Uterus (tissue), 4 donors: ENCODE results near the gene IL6. TPM values are rescaled to one million over a fixed set of nuclear protein-coding genes. Genes with fewer than 3 reads are reported as not detected.

ENCODE experiments used
- DNase-seq, 2 donors: peaks; one replicate each; pipeline ENCODE4 v3.0.0-alpha.2; 2019 to 2020
- H3K27ac ChIP-seq, 2 donors: fragments of 200-600 bp; sonication (generic); 1 replicate in 1 of 2; 2 replicates in 1 of 2; pipeline ENCODE4 v1.5.1; 2016 to 2018
- H3K27me3 ChIP-seq, 2 donors: fragments of 200-600 bp; sonication (generic); one replicate each; pipeline ENCODE4 v1.5.1; 2018 to 2019; ENCODE audit warnings: control low read depth in 1 of 2
- H3K36me3 ChIP-seq, 2 donors: fragments of 200-600 bp; sonication (generic); one replicate each; pipeline ENCODE4 v1.5.1; 2019; ENCODE audit warnings: control low read depth in 1 of 2
- H3K4me1 ChIP-seq, 2 donors: fragments of 200-600 bp; sonication (generic); one replicate each; pipeline ENCODE4 v1.5.1; 2018 to 2019; ENCODE audit warnings: control low read depth in 1 of 2
- H3K4me3 ChIP-seq, 2 donors: fragments of 200-600 bp; sonication (generic); 1 replicate in 1 of 2; 2 replicates in 1 of 2; pipeline ENCODE4 v1.5.1; 2018 to 2019; ENCODE audit warnings: mild to moderate bottlenecking in 1 of 2
- H3K9me3 ChIP-seq, 2 donors: fragments of 200-600 bp; sonication (generic); one replicate each; pipeline ENCODE4 v1.5.1; 2019; ENCODE audit warnings: control low read depth in 1 of 2
- POLR2A ChIP-seq, 2 donors: fragments of 450-650 bp; IDR thresholded peaks; one replicate each; pipeline ENCODE4 v1.6.1; 2016; ENCODE audit warnings: antibody characterized with exemption in 2 of 2, mild to moderate bottlenecking in 1 of 2, moderate library complexity in 1 of 2
- intact Hi-C: fragments of 100-400 bp; cut with DNase I; formaldehyde crosslinking; loops from one replicate; pipeline ENCODE4 v1.15.1; 2023; ENCODE audit warnings: low total_unique reads
- total RNA-seq, 4 donors: library from RNA; depleted of rRNA in 3 of 4; stranded (reverse); fragments of >200 nt in 3 of 4; gene quantifications; one replicate each; pipeline versions ENCODE4 v1.1.0 to v1.2.4, GENCODE V29; 2014 to 2023
- TF ChIP-seq, protein P1 (sequence below), 4 experiments: fragments of 200-600 bp in 2 of 4; fragments of 450-650 bp in 2 of 4; sonication (generic) in 2 of 4; IDR thresholded peaks; one replicate each; pipeline ENCODE4 v1.5.1; 2016 to 2019; ENCODE audit warnings: antibody characterized with exemption in 4 of 4, mild to moderate bottlenecking in 2 of 4, moderate library complexity in 1 of 4
- donor health status: DM: yes; HTN: yes; CAD: no.

The IL6 gene
- total RNA-seq, 4 donors from 2014 or later, result 2.6 to 11.2 (median 4.2) TPM; not detected in 1

DNA sequence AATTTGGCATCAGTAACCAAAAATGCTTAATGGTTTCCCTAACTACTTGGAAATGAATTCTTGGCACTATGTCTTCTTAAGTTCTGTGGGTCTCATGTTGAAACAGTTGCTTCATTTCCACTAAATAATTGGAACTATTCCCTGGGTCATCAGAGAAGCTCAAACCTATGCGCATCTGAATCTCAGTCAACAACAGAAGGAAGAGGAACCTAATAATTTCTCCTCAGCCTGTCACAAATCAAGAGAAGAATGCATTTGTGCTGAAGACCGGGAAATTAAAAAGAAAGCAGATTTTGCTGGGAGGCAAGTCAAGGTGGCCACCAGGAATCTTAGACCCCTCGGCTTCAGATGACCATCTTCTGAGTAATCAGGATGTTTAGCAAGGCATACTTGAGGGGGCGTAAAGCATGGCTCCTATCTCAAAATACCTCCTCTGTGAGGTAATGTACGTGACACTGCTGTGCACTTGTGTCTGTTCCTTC is 54.3 kb downstream of the IL6 start:
- Histone ChIP-seq H3K27me3 (no peaks in the 10 kb centered on the region), H3K4me3 (no peak overlapping the region), H3K9me3 (no peaks in the 10 kb centered on the region), H3K4me1 (no peaks in the 10 kb centered on the region), H3K36me3 (no peaks in the 10 kb centered on the region), H3K27ac (peak overlapping the region in 1 of 2 donors; percentile 57)
- DNase-seq, result peak; percentile 25 to 44
- intact Hi-C loops, result no loop called here
- TF ChIP-seq, protein P1, sequence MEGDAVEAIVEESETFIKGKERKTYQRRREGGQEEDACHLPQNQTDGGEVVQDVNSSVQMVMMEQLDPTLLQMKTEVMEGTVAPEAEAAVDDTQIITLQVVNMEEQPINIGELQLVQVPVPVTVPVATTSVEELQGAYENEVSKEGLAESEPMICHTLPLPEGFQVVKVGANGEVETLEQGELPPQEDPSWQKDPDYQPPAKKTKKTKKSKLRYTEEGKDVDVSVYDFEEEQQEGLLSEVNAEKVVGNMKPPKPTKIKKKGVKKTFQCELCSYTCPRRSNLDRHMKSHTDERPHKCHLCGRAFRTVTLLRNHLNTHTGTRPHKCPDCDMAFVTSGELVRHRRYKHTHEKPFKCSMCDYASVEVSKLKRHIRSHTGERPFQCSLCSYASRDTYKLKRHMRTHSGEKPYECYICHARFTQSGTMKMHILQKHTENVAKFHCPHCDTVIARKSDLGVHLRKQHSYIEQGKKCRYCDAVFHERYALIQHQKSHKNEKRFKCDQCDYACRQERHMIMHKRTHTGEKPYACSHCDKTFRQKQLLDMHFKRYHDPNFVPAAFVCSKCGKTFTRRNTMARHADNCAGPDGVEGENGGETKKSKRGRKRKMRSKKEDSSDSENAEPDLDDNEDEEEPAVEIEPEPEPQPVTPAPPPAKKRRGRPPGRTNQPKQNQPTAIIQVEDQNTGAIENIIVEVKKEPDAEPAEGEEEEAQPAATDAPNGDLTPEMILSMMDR (IDR thresholded peaks at IDR 0.05), result no peak
- TF ChIP-seq POLR2A (IDR thresholded peaks at IDR 0.05), result no peak

Other genes starting within 250 kb of the IL6 start
- gene STEAP1B, start 227.0 kb upstream of the IL6 start, total RNA-seq, result 1 to 10 TPM in 2 of 4 donors, not detected in 2; 1.2 to 3.5 TPM
- gene TOMM7, start 95.6 kb downstream of the IL6 start, total RNA-seq, result 100 to 1,000 TPM in 3 of 4 donors, 10 to 100 TPM in 1; 73.0 to 411 (median 210) TPM